GM20431 (cell line): ENCODE data around the gene GALNT17.

Source experiments
- in situ Hi-C: fragments of 300-500 bp; cut with MseI, MboI; formaldehyde crosslinking; loops from one replicate; pipeline ENCODE4 v1.15.0; 2020; ENCODE audit warnings: low sequenced_read_pairs; ENCODE audit not compliant: unreplicated experiment

GALNT17 gene

DNA sequence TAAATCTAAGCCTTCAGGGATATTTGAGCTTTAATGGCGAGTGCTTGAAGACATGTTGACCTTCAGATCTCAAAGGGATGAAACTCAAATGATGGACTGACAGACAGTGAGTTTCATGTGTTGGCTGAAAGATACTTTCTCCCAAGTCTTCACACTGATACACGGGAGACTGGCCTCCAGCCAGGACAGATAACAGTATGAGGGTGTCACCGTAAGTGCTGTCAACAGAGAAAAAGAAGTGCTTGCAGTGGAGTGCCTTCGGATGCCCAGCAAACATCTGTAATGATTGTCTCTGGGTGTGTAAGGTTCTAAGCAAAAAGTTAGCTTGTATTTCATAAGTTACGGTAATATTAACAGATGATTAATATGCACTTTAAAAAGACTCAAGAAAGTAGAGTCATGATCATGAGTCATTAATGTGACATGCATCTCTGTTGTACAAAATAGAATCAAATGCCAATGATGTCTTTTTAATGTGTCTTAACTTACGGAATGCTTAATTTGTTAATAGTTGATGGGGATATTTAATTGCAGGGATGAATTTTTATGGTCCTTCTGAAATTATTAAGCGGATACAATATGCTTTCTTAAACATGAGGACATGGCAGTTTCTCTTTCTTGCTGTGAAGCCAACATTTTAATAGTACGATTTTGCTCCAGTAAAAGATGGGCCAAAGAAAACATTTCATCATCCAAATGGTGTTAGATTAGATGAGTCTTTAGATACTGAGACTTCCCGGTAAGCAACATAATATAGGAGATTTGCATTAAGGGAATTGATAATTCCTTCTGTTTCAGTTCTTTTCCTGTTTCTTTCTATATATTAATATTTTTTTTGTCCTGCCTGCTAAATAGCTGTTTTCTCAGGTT lies 292.5 kb downstream of the GALNT17 start:
- in situ Hi-C loops = no loop called here

DNA sequence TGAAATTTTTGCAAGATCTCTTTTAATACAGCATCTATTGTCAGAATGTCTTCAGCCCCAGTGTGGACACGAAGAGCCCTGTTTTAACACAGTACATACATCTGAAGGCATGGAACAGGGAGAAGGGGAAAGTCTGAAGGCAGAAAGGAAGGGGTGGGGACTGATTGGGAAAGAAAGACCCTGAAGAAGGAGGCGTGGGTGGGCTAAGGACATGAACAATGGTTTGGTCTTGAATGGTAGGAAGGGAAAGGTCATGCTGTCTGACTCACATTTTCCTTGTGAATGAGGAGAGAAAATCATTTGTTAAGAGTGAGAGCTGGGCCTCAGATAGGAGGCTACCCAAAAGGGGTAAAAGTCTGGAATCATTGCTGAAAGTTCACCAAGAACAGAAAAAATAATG lies 297.1 kb downstream of the GALNT17 start:
- in situ Hi-C loops = no loop called here

DNA sequence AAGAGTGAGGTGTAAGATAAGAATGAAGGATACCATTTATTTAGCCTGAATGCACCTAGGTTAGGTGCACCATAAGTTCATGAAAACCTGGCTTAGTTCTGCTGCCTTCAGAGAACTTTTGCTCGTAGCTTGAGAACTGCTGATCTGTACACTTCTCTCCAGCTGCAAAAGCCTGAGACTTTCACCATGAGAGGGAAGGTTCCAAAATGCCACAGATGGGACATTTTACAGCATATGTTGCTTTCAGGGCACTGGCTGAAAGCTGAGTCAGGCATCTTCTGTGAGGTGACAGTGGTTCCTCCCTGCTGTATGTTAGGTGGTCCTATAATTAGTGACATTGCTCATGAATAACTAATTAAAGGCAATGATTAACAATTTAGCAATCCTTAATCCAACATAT lies 298.3 kb downstream of the GALNT17 start:
- in situ Hi-C loops = no loop called here

DNA sequence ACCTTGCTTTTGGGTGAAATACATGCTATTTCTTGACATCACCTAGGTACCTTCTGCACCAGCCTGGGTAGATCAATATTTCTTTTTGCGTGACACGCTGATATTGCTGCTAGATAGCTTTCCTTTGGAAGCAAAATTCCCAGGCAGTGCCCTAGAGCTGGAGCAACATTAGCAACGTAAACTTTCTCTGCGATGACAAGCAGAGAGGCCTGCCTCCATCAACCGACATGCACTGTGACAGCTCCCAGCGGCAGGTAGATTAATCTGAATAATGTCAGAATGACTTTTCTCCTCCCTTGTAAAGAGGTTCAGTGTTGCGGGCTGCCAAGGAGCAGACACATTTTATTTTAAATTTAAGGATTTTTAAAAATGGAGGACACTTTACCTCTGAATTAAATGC lies 307.4 kb downstream of the GALNT17 start:
- in situ Hi-C loops = no loop called here

DNA sequence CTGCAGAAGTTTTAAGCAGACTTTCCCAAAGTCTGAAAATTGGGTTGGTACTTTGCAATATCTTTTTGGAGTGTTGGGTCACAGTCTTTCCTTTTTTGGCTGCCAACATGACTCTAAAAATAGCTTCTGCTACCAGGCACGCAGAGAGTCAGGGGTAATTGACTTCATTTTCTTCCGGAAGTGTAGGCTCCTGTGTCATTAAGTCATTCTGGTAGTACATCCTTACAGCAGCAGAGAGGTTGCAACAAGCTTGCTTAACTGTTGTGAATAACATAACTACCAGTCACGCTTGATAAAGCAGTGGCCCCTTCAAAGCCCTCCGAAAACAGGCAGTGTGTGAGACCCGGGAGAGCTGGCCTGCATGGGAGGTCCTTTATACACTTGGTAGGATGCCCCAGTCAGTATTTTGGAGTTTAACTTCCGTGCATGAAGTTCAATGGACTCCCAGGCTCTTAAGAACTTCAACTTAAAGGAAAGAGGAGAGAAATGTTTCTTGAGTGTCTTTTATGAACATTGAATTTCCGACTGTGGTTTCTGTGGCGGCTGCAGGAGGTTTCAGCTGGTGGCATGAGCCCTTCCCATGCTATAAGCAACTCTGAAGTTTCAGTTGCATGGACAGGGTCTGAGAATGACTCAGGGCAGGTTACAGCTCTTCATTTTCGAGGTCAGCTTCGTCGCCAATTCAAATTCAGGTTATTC lies 310.7 kb downstream of the GALNT17 start:
- in situ Hi-C loops = no loop called here

DNA sequence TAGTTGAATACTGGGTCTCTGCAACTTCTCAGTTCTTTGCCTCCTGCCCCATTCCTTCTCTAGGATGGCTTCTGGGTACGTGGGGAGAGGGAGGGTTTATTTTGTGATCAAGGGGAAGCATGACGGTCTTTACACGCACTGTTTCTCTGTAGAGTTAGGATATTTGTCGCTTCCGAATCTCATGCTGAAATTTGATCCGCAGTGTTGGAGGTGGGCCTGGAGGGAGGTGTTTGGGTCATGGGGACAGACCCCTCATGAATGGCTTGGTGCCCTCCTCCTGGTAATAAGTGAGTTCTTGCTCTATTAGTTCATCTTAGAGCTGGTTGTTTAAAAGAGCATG lies 311.2 kb downstream of the GALNT17 start:
- in situ Hi-C loops = no loop called here

DNA sequence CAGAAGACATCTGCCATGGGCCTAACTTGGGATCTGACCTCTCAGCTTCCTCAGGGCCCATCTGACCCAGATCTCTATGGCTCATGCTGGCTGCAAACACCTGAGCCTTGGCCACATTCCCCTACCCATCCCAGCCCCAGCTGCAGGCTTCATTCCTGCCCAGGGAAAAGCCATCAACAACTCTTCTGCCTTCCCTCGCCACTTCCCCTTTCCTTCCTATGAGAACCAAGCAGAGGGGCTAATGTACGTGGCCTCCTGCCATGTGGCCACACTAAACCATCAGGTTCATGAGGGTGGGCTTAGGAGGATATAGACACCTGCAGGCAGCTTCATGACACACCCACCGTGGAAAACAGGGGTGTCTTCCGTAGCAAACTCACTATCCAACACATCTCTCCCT lies 312.2 kb downstream of the GALNT17 start:
- in situ Hi-C loops = no loop called here

DNA sequence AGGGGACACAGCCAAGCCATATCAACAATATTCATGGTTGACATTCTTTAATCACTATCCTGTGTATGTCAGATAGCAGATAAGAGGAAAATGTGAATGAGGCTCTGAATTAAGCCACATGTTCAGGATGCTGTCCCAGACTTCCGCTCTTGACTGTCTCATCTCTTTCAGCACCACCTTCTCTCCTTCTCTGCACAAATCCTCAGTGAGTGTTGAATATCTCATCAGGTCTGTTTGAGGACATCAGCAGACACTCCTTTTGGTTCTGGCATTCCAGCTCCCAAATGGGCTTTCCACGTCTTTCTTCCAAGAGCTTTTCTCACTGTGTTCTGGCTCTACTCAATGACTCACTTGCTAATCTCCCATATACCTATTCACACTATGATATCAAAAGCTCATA lies 321.7 kb downstream of the GALNT17 start:
- in situ Hi-C loops = no loop called here

DNA sequence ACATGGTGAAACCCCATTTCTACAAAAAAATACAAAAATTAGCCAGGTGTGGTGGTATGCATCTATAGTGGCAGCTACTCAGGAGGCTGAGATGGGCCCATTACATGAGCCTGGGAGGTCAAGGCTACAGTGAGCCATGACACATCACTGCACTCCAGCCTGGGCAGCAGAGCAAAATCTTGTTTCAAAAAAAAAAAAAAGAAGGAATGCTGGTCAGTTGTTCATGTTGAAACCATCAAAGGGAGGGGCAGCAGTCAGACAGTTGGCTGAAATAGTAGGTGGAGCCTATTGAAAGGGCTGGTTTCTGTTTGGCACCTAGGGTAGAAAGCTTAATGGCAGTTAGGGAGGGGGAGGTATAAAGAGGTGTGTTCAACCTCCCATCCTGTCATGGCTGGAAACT lies 323.0 kb downstream of the GALNT17 start:
- in situ Hi-C loops = no loop called here

DNA sequence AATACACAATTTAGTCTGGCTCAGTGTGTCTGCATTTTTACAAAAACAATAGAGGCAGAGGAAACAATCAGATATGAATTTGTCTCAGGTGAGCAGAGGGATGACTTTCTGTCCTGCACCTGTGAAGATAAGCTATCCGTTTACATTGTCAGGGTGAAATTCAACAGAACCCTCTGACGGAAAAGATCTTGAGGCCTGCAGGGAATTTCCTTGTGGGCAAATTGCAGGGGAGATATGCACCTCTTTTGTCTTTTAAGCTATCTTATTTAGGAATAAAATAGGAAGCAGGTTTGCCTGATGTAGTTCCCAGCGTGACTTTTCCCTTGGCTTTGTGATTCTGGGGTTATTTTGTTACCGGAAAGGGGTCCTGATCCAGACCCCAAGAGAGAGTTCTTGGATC lies 325.1 kb downstream of the GALNT17 start:
- in situ Hi-C loops = no loop called here

DNA sequence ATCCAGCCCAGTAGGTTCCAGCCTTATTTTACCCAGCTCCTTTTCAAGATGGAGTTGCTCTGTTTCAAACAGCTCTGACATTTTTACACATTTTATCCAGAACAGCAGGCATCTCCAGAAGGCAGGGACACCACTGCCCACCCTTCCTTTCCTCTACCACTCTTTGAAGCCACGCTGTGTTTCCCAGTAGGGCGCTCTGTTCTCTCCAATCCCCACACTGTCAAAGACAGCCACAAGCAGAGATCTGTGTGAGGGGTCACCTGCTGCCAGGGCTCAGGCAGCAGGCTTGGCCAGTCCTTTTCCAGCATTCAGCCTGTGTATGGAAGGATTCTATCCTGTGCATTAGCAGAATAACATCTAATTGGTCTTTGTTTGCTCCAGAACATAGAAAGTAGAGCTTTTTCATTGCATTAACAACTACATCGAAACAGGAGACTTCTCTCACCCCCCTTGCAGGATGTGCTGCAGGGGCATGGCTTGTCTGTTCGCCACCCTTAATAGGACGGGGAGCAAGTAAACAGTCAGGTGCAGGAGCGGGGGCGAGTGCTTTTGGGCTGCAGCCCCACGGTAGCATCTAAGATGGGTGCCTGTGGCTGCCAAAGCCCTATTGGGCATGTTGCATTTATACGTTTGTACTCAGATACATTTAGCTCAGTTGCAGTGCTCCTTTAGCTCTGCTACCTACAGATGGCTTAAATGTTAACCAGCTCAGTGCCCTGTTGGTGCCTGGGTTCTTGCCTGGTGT lies 326.1 kb downstream of the GALNT17 start:
- in situ Hi-C loops = no loop called here

DNA sequence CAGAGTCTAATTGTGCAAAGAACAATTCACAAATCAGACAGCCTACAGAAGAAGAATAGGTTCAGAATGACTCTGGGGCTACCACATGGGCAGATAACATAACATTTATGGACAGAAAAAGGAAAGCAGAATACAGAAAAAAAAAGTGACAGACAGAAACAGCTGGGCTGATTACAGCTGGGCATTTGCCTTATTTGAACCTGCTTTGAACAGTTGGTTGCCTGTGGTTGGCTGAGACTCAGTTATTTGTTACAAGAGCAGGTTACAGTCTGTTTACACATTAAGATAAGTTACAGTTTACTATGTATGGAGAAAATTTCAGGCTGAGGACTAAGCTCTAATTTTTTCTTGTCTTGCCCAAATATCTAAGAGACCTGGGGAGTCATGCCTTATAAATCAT lies 327.2 kb downstream of the GALNT17 start:
- in situ Hi-C loops = no loop called here

DNA sequence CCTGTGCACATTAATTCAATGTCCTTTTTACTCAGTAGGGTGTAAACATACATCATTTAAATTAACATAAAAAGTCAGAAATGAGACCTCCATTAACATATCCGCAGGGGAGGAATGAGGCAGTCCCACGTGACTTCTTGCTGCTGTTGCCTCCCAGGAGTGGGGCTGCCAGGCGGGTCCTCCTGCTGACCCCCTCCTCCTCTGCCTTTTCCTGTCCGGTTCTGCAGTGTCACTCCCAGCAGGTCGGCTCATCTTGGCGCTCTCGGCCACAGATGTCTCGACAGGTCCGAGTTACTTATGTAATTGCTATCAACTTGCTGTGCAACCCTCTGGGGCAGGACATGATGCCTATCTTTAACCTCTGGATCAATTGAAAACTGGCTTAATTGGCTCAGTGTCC lies 329.6 kb downstream of the GALNT17 start:
- in situ Hi-C loops = no loop called here

DNA sequence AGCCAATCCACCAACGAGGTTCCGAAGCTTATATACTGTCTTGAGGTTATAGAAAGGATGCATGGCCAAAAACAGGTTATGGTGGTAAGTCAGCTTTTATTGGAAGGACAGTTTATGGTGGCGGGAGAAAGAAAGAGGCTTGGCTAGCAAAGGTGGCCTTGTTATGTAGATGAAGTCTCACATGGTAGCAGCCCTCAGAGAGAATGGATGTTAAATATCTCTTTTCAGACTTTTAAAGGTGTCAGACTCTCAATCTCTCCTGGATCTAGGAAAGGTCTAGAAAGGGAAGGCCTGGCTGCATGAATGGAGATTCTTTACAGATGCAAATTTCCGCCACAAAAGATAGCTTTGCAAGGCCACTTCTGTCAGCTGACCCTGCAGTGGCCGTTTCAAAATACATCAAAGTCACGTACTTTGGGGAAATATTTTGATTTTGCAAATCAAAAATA lies 333.8 kb downstream of the GALNT17 start:
- in situ Hi-C loops = no loop called here

DNA sequence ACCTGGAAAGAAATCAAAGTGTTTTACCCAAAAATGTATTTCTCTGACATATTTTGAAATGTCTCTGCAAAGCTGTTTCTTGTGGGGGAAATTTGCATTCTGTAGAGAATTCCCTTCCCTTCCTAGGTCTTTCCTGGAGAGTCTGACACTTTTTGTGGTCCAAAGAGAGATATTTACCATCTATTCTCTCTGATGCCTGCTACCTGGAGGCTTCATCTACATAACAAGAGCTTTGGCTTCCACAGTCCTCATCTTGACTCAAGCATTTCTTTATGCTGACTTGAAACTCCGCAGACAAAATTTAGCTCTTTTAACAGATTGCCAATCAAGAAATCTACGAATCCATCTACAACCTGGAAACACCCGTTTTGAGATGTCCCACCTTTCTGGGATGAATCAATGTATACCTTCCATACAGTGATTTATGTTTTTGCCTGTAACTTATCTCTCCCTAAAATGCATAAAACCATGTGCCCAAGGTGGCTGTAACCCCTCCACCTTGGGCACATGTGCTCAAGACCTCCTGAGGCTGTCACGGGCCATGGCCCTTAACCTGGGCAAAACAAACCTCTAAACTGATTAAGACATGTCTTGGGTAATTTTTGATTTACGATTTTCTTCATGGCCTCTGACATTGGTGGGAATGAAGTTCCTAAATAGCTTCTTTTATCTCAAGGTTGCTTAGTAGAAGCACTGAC lies 334.7 kb downstream of the GALNT17 start:
- in situ Hi-C loops = no loop called here

DNA sequence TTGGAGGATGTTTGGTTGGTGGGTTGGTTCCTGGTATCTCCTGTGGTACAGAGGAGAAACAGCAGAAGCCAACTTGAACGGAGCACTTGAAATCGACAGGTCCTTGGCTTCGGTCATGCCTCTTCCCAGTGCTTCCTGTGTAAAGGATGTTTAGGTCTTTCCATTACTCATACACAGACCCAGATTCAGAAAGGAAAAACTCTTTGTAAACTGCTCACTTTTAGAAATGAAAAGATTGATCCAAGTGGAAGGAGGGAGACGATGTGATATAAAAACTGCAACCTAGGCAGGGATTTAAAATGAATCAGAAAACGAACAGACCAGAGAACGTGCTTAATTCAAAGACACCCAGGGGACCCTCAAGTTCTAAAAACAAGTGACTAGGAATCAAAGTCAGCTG lies 338.4 kb downstream of the GALNT17 start:
- in situ Hi-C loops = no loop called here

DNA sequence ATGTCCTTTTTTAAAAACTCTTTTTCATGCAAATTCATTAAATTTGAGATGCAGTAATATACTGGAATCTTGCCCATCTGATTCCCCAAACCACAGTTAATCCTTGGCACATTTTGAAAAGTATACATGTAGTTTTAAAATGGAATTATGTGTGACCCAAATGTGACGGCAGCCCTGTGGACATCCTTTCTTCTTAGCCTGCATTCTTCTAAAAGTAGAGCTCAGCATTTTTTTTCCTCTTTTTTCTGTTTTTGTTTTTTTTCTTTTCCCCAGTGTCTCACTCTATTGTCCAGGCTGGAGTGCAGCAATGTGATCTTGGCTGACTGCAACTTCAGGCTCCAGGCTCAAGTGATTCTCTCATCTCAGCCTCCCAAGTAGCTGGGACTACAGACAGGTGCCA lies 338.9 kb downstream of the GALNT17 start:
- in situ Hi-C loops = no loop called here

DNA sequence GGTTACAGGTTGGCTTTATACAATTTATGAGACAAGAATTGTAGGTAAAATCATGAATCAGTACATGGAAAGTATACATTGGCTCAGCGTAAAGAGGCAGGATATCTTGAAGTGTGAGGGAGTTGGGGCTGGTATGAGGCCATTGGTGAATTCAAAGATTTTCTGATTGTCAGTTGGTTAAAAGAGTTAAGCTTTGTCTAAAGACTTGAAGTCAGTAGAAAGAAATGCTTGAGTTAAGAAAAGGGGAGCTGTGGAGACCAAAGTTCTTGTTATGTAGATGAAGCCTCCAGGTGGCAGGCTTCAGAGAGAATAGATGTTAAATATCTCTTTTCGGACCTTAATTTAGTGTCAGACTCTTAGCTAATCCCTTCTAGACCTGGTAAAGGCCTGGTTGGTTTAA lies 341.0 kb downstream of the GALNT17 start:
- in situ Hi-C loops = no loop called here

DNA sequence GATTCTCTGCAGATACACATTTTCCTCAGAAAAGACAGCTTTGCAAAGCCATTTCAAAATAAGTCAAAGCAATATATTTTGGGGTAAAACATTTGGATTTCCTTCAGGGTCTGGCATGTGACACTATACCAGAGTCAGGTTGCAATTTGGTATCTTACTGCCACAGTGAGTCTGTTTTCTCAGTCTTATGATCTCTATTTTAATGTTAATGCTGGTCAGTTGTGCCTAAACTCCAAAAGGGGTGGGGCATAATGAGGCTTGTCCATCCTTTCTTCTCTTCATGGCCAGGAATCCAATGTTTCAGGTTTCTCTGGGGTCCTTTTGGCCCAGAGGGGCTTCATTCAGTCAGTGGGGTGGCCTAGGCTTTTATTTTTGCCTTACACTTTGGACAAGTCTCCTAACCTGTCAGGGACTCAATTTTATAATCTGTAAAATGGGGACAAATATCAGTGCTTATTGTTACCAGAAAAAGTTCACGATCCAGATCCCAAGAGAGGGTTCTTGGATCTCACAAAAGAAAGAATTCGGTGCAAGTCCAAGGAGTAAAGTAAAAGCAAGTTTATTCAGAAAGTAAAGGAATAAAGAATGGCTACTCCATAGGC lies 341.5 kb downstream of the GALNT17 start:
- in situ Hi-C loops = no loop called here

DNA sequence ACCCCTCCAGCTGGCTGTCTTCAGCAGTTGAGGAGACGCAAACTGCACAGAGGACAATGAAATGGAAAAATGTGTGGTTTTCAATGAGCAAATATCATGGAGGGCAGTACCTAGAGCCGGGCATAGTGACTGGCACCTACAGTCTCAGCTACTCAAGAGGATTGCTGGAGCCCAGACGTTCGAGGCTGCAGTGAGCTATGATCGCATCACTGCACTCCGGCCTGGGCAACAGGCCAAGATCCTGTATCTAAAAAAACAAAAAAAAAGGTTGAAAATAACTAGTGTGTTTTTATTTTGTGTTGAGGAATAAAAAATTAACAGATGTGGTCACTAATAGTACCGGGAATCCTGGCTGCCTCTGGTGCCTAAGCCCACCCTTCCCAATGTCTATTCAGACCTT lies 345.5 kb downstream of the GALNT17 start:
- in situ Hi-C loops = no loop called here
